ENCODE data around the gene ATP11B.
"Not testable (repeated sequence)": the region's sequence is repeated elsewhere in the genome, so short reads cannot be mapped to it uniquely, and the experiment has no call there.

ATP11B gene

GRCh38 chr3:182848906-182849305, 55.6 kb downstream of the ATP11B start:
- H3K27ac ChIP-seq: no peak overlapping the region
- TF ChIP-seq CTCF (conservative IDR thresholded peaks at IDR 0.05): no peak

GRCh38 chr3:182855076-182855475, 61.8 kb downstream of the ATP11B start:
- no peak overlapping the region for H3K27ac ChIP-seq
- TF ChIP-seq CTCF (conservative IDR thresholded peaks at IDR 0.05): no peak

GRCh38 chr3:182861348-182861747, 68.0 kb downstream of the ATP11B start:
- no peak for TF ChIP-seq CTCF (conservative IDR thresholded peaks at IDR 0.05)
- H3K27ac ChIP-seq: no peak overlapping the region

GRCh38 chr3:182862159-182862860, 69.0 kb downstream of the ATP11B start:
- no peak for TF ChIP-seq CTCF (conservative IDR thresholded peaks at IDR 0.05)
- no peak overlapping the region for H3K27ac ChIP-seq

- H3K27ac ChIP-seq: no peak overlapping the region
- TF ChIP-seq CTCF (conservative IDR thresholded peaks at IDR 0.05): no peak
Measured at GRCh38 chr3:182869059-182869458, 75.8 kb downstream of the ATP11B start.

- not testable (repeated sequence) for H3K27ac ChIP-seq
Measured at GRCh38 chr3:182870917-182871316, 77.6 kb downstream of the ATP11B start.

GRCh38 chr3:182879031-182879611, 85.8 kb downstream of the ATP11B start:
- no peak overlapping the region for H3K27ac ChIP-seq
- no peak for TF ChIP-seq CTCF (conservative IDR thresholded peaks at IDR 0.05)

GRCh38 chr3:182886497-182886896, 93.2 kb downstream of the ATP11B start:
- no peak for TF ChIP-seq CTCF (conservative IDR thresholded peaks at IDR 0.05)
- peak overlapping the region; percentile 1; the same call in 1 of the 2 replicates for H3K27ac ChIP-seq
